HepG2 (cell line): ENCODE data around the gene FCN3. TPM values are rescaled to one million over a fixed set of nuclear protein-coding genes. Genes with fewer than 3 reads are reported as not detected.

Source experiments
- ARID3A ChIP-seq: IDR thresholded peaks from 2 replicates; pipeline ENCODE4 v1.6.1; 2012; ENCODE audit warnings: low read depth, low read length, improper control_type of control experiment
- CREB3 ChIP-seq: sonication (generic); formaldehyde crosslinking; IDR thresholded peaks from 2 replicates; pipeline ENCODE4 v1.5.0; 2020; ENCODE audit warnings: missing genetic modification reagents
- HOXA7 ChIP-seq: sonication (generic); formaldehyde crosslinking; IDR thresholded peaks from 2 replicates; pipeline ENCODE4 v1.8.1; 2022; ENCODE audit warnings: mild to moderate bottlenecking, missing genetic modification reagents, moderate library complexity
- JUND ChIP-seq: sonication (generic); formaldehyde crosslinking; IDR thresholded peaks from 2 replicates; pipeline ENCODE4 v1.8.0; 2022; ENCODE audit warnings: mild to moderate bottlenecking, missing genetic modification reagents
- NFYB ChIP-seq: sonication (generic); formaldehyde crosslinking; IDR thresholded peaks from 2 replicates; pipeline ENCODE4 v1.4.0; 2020; ENCODE audit warnings: missing genetic modification reagents
- PHF5A ChIP-seq: IDR thresholded peaks from one replicate; pipeline ENCODE4 v1.6.1; 2018; ENCODE audit warnings: low read depth, missing genetic modification reagents; ENCODE audit not compliant: unreplicated experiment
- RCOR2 ChIP-seq: IDR thresholded peaks from 2 replicates; pipeline ENCODE4 v1.6.1; 2016; ENCODE audit warnings: missing biosample characterization, missing genetic modification reagents
- RELA ChIP-seq: sonication (generic); formaldehyde crosslinking; IDR thresholded peaks from 2 replicates; pipeline ENCODE4 v1.4.0; 2020; ENCODE audit warnings: missing genetic modification reagents
- SIX1 ChIP-seq: sonication (generic); formaldehyde crosslinking; IDR thresholded peaks from 2 replicates; pipeline ENCODE4 v1.4.0; 2020; ENCODE audit warnings: missing genetic modification reagents, borderline replicate concordance
- YY1 ChIP-seq: IDR thresholded peaks from 2 replicates; pipeline ENCODE4 v1.6.1; 2011; ENCODE audit warnings: low read length, low read depth, moderate library complexity, mild to moderate bottlenecking; ENCODE audit not compliant: insufficient read depth, insufficient replicate concordance
- ZBTB4 ChIP-seq: sonication (generic); formaldehyde crosslinking; IDR thresholded peaks from 2 replicates; pipeline ENCODE4 v1.4.0; 2020; ENCODE audit warnings: missing genetic modification reagents, mild to moderate bottlenecking, borderline replicate concordance
- ZNF33B ChIP-seq: sonication (generic); formaldehyde crosslinking; IDR thresholded peaks from 2 replicates; pipeline ENCODE4 v1.5.1; 2020; ENCODE audit warnings: mild to moderate bottlenecking, missing genetic modification reagents
- ZNF503 ChIP-seq: sonication (generic); formaldehyde crosslinking; IDR thresholded peaks from 2 replicates; pipeline ENCODE4 v1.4.0; 2020; ENCODE audit warnings: missing genetic modification reagents
- ZNF549 ChIP-seq: sonication (generic); formaldehyde crosslinking; IDR thresholded peaks from 2 replicates; pipeline ENCODE4 v1.5.0; 2020; ENCODE audit warnings: missing genetic modification reagents
- ZNF724P ChIP-seq: sonication (generic); formaldehyde crosslinking; IDR thresholded peaks from 2 replicates; pipeline ENCODE4 v1.8.0; 2022; ENCODE audit warnings: missing genetic modification reagents, borderline replicate concordance
- ZSCAN5A ChIP-seq: sonication (generic); formaldehyde crosslinking; IDR thresholded peaks from 2 replicates; pipeline ENCODE4 v1.8.0; 2022; ENCODE audit warnings: mild to moderate bottlenecking, missing genetic modification reagents, borderline replicate concordance
- ZXDC ChIP-seq: sonication (generic); formaldehyde crosslinking; IDR thresholded peaks from 2 replicates; pipeline ENCODE4 v1.5.0; 2020; ENCODE audit warnings: mild to moderate bottlenecking, missing genetic modification reagents
- polyA plus RNA-seq, 8 experiments: library from polyadenylated mRNA; depleted of rRNA in 3 of 8; stranded (reverse) in 7 of 8; unstranded in 1 of 8; fragments of >200 nt; fragmentation: Illumina TruSeq in 4 of 8; extraction: Trizol in 4 of 8; gene quantifications; 2 replicates each; pipeline versions ENCODE4 v1.2.1 to v1.2.3, GENCODE V29; 2011 to 2016; ENCODE audit warnings: low read depth in 4 of 8, missing spikeins in 1 of 8, mixed read lengths in 1 of 8; ENCODE audit not compliant: insufficient read depth in 1 of 8
- total RNA-seq, 5 experiments: library from RNA; depleted of rRNA; stranded (reverse); fragments of >200 nt; fragmentation: Illumina TruSeq; extraction: Trizol; gene quantifications; 2 replicates each; pipeline ENCODE4 v1.2.3, GENCODE V29; 2016; ENCODE audit warnings: low read depth in 1 of 5

The FCN3 gene
- total and polyA plus RNA-seq, 2 of the 13 experiments (the other 11 are each of a cell fraction or from before 2014, with no cell fraction given), result not detected

GRCh38 chr1:27341525-27342252 is 32.9 kb downstream of the FCN3 start, which contains the start of gene SYTL1 (continued):
- no peak for TF ChIP-seq JUND
- no peak for TF ChIP-seq HOXA7 (CRISPR knock-in tag)
- TF ChIP-seq ARID3A, result no peak
- no peak for TF ChIP-seq NFYB (CRISPR knock-in tag)
- TF ChIP-seq ZNF724P (CRISPR knock-in tag), result no peak
- TF ChIP-seq ZNF33B (CRISPR knock-in tag), result no peak
- TF ChIP-seq CREB3 (CRISPR knock-in tag), result no peak
- TF ChIP-seq ZSCAN5A (CRISPR knock-in tag), result no peak
- TF ChIP-seq PHF5A (CRISPR knock-in tag), result no peak
- TF ChIP-seq RELA (CRISPR knock-in tag), result no peak
- no peak for TF ChIP-seq SIX1 (CRISPR knock-in tag)
- TF ChIP-seq YY1, result peak; percentile 65
- no peak for TF ChIP-seq ZNF549
- no peak for TF ChIP-seq ZNF503 (CRISPR knock-in tag)
- no peak for TF ChIP-seq ZXDC
- TF ChIP-seq ZBTB4 (CRISPR knock-in tag), result no peak
- no peak for TF ChIP-seq RCOR2 (CRISPR knock-in tag)
